ENCODE results near the gene EPHA3.
"Not testable (repeated sequence)": the region's sequence is repeated elsewhere in the genome, so short reads cannot be mapped to it uniquely, and the experiment has no call there.

EPHA3 gene

GRCh38 chr3:89332793-89333192, 225.4 kb downstream of the EPHA3 start:
- Histone ChIP-seq H3K4me3 (ENCODE audit: low read depth in 1 of 5, low read length in 5 of 5) (no peak overlapping the region), H3K9me3 (ENCODE audit: control insufficient read depth in 5 of 5, low read length in 5 of 5) (no peaks in the 10 kb centered on the region), H3K27me3 (ENCODE audit: control insufficient read depth in 5 of 5, insufficient read depth in 4 of 5, low read length in 5 of 5) (no peaks in the 10 kb centered on the region), H3K27ac (ENCODE audit: low read depth, low read length) (no peak overlapping the region), H3K9ac (ENCODE audit: low read length in 5 of 5) (no peak overlapping the region), H3K4me1 (ENCODE audit: control insufficient read depth in 5 of 5, insufficient read depth in 5 of 5, low read length in 5 of 5) (no peaks in the 10 kb centered on the region), H3K36me3 (ENCODE audit: control insufficient read depth in 5 of 5, insufficient read depth in 5 of 5, low read length in 5 of 5) (no peaks in the 10 kb centered on the region)

GRCh38 chr3:89335693-89336092, 228.3 kb downstream of the EPHA3 start:
- no peak overlapping the region for H3K27ac ChIP-seq (ENCODE audit: low read depth, low read length)
- no peaks in the 10 kb centered on the region for H3K27me3 ChIP-seq (ENCODE audit: control insufficient read depth in 5 of 5, insufficient read depth in 4 of 5, low read length in 5 of 5)
- H3K36me3 ChIP-seq (ENCODE audit: control insufficient read depth in 5 of 5, insufficient read depth in 5 of 5, low read length in 5 of 5) = no peaks in the 10 kb centered on the region
- H3K4me3 ChIP-seq (ENCODE audit: low read depth in 1 of 5, low read length in 5 of 5) = no peak overlapping the region
- no peaks in the 10 kb centered on the region for H3K9me3 ChIP-seq (ENCODE audit: control insufficient read depth in 5 of 5, low read length in 5 of 5)
- H3K9ac ChIP-seq (ENCODE audit: low read length in 5 of 5) = no peak overlapping the region
- H3K4me1 ChIP-seq (ENCODE audit: control insufficient read depth in 5 of 5, insufficient read depth in 5 of 5, low read length in 5 of 5) = peaks cover 0 to under 1% (median 0%) of the 10 kb centered on the region in 5 donors

GRCh38 chr3:89340408-89340807, 233.0 kb downstream of the EPHA3 start:
- H3K27ac ChIP-seq (ENCODE audit: low read depth, low read length) = no peak overlapping the region
- H3K9ac ChIP-seq (ENCODE audit: low read length in 5 of 5) = no peak overlapping the region
- H3K9me3 ChIP-seq (ENCODE audit: control insufficient read depth in 5 of 5, low read length in 5 of 5) = no peaks in the 10 kb centered on the region
- H3K36me3 ChIP-seq (ENCODE audit: control insufficient read depth in 5 of 5, insufficient read depth in 5 of 5, low read length in 5 of 5) = no peaks in the 10 kb centered on the region
- peaks cover 0 to 5% (median 0%) of the 10 kb centered on the region in 5 donors for H3K4me1 ChIP-seq (ENCODE audit: control insufficient read depth in 5 of 5, insufficient read depth in 5 of 5, low read length in 5 of 5)
- H3K4me3 ChIP-seq (ENCODE audit: low read depth in 1 of 5, low read length in 5 of 5) = no peak overlapping the region
- no peaks in the 10 kb centered on the region for H3K27me3 ChIP-seq (ENCODE audit: control insufficient read depth in 5 of 5, insufficient read depth in 4 of 5, low read length in 5 of 5)

- H3K36me3 ChIP-seq (ENCODE audit: control insufficient read depth in 5 of 5, insufficient read depth in 5 of 5, low read length in 5 of 5) = no peaks in the 10 kb centered on the region
- no peak overlapping the region for H3K4me3 ChIP-seq (ENCODE audit: low read depth in 1 of 5, low read length in 5 of 5)
Observed at GRCh38 chr3:89344076-89344475, 236.7 kb downstream of the EPHA3 start.

GRCh38 chr3:89350935-89351334, 243.5 kb downstream of the EPHA3 start:
- H3K27ac ChIP-seq (ENCODE audit: low read depth, low read length); H3K4me3 ChIP-seq (ENCODE audit: low read depth in 1 of 5, low read length in 5 of 5); H3K27me3 ChIP-seq (ENCODE audit: control insufficient read depth in 5 of 5, insufficient read depth in 4 of 5, low read length in 5 of 5); H3K9ac ChIP-seq (ENCODE audit: low read length in 5 of 5); H3K4me1 ChIP-seq (ENCODE audit: control insufficient read depth in 5 of 5, insufficient read depth in 5 of 5, low read length in 5 of 5); H3K36me3 ChIP-seq (ENCODE audit: control insufficient read depth in 5 of 5, insufficient read depth in 5 of 5, low read length in 5 of 5); H3K9me3 ChIP-seq (ENCODE audit: control insufficient read depth in 5 of 5, low read length in 5 of 5): not testable (repeated sequence)

More at GRCh38 chr3:89344076-89344475, 236.7 kb downstream of the EPHA3 start:
- Histone ChIP-seq H3K9me3 (ENCODE audit: control insufficient read depth in 5 of 5, low read length in 5 of 5) (no peaks in the 10 kb centered on the region), H3K9ac (ENCODE audit: low read length in 5 of 5) (no peak overlapping the region), H3K4me1 (ENCODE audit: control insufficient read depth in 5 of 5, insufficient read depth in 5 of 5, low read length in 5 of 5) (peaks cover 0 to 5% (median 0%) of the 10 kb centered on the region in 5 donors), H3K27me3 (ENCODE audit: control insufficient read depth in 5 of 5, insufficient read depth in 4 of 5, low read length in 5 of 5) (no peaks in the 10 kb centered on the region), H3K27ac (ENCODE audit: low read depth, low read length) (no peak overlapping the region)

- Histone ChIP-seq H3K9me3 (ENCODE audit: control insufficient read depth in 5 of 5, low read length in 5 of 5) (no peaks in the 10 kb centered on the region), H3K36me3 (ENCODE audit: control insufficient read depth in 5 of 5, insufficient read depth in 5 of 5, low read length in 5 of 5) (no peaks in the 10 kb centered on the region), H3K9ac (ENCODE audit: low read length in 5 of 5) (no peak overlapping the region), H3K27ac (ENCODE audit: low read depth, low read length) (no peak overlapping the region), H3K4me1 (ENCODE audit: control insufficient read depth in 5 of 5, insufficient read depth in 5 of 5, low read length in 5 of 5) (no peaks in the 10 kb centered on the region), H3K4me3 (ENCODE audit: low read depth in 1 of 5, low read length in 5 of 5) (no peak overlapping the region), H3K27me3 (ENCODE audit: control insufficient read depth in 5 of 5, insufficient read depth in 4 of 5, low read length in 5 of 5) (no peaks in the 10 kb centered on the region)
Observed at GRCh38 chr3:89353465-89353864, 246.0 kb downstream of the EPHA3 start.

GRCh38 chr3:89358281-89358680, 250.9 kb downstream of the EPHA3 start:
- H3K9me3 ChIP-seq (ENCODE audit: control insufficient read depth in 5 of 5, low read length in 5 of 5) = no peaks in the 10 kb centered on the region
- H3K27ac ChIP-seq (ENCODE audit: low read depth, low read length) = no peak overlapping the region
- H3K36me3 ChIP-seq (ENCODE audit: control insufficient read depth in 5 of 5, insufficient read depth in 5 of 5, low read length in 5 of 5) = no peaks in the 10 kb centered on the region
- H3K27me3 ChIP-seq (ENCODE audit: control insufficient read depth in 5 of 5, insufficient read depth in 4 of 5, low read length in 5 of 5) = no peaks in the 10 kb centered on the region
- no peaks in the 10 kb centered on the region for H3K4me1 ChIP-seq (ENCODE audit: control insufficient read depth in 5 of 5, insufficient read depth in 5 of 5, low read length in 5 of 5)
- no peak overlapping the region for H3K9ac ChIP-seq (ENCODE audit: low read length in 5 of 5)
- no peak overlapping the region for H3K4me3 ChIP-seq (ENCODE audit: low read depth in 1 of 5, low read length in 5 of 5)

- Histone ChIP-seq H3K4me1 (ENCODE audit: control insufficient read depth in 5 of 5, insufficient read depth in 5 of 5, low read length in 5 of 5) (no peaks in the 10 kb centered on the region), H3K4me3 (ENCODE audit: low read depth in 1 of 5, low read length in 5 of 5) (no peak overlapping the region), H3K27me3 (ENCODE audit: control insufficient read depth in 5 of 5, insufficient read depth in 4 of 5, low read length in 5 of 5) (no peaks in the 10 kb centered on the region), H3K27ac (ENCODE audit: low read depth, low read length) (no peak overlapping the region), H3K9ac (ENCODE audit: low read length in 5 of 5) (no peak overlapping the region), H3K36me3 (ENCODE audit: control insufficient read depth in 5 of 5, insufficient read depth in 5 of 5, low read length in 5 of 5) (no peaks in the 10 kb centered on the region), H3K9me3 (ENCODE audit: control insufficient read depth in 5 of 5, low read length in 5 of 5) (no peaks in the 10 kb centered on the region)
Observed at GRCh38 chr3:89360156-89360555, 252.7 kb downstream of the EPHA3 start.

- Histone ChIP-seq H3K9ac (ENCODE audit: low read length in 5 of 5) (no peak overlapping the region), H3K36me3 (ENCODE audit: control insufficient read depth in 5 of 5, insufficient read depth in 5 of 5, low read length in 5 of 5) (no peaks in the 10 kb centered on the region), H3K4me3 (ENCODE audit: low read depth in 1 of 5, low read length in 5 of 5) (no peak overlapping the region), H3K9me3 (ENCODE audit: control insufficient read depth in 5 of 5, low read length in 5 of 5) (no peaks in the 10 kb centered on the region), H3K27me3 (ENCODE audit: control insufficient read depth in 5 of 5, insufficient read depth in 4 of 5, low read length in 5 of 5) (no peaks in the 10 kb centered on the region), H3K4me1 (ENCODE audit: control insufficient read depth in 5 of 5, insufficient read depth in 5 of 5, low read length in 5 of 5) (no peaks in the 10 kb centered on the region), H3K27ac (ENCODE audit: low read depth, low read length) (no peak overlapping the region)
Observed at GRCh38 chr3:89362496-89362895, 255.1 kb downstream of the EPHA3 start.

- Histone ChIP-seq H3K27me3 (ENCODE audit: control insufficient read depth in 5 of 5, insufficient read depth in 4 of 5, low read length in 5 of 5) (no peaks in the 10 kb centered on the region), H3K4me1 (ENCODE audit: control insufficient read depth in 5 of 5, insufficient read depth in 5 of 5, low read length in 5 of 5) (no peaks in the 10 kb centered on the region), H3K27ac (ENCODE audit: low read depth, low read length) (no peak overlapping the region), H3K36me3 (ENCODE audit: control insufficient read depth in 5 of 5, insufficient read depth in 5 of 5, low read length in 5 of 5) (no peaks in the 10 kb centered on the region), H3K9me3 (ENCODE audit: control insufficient read depth in 5 of 5, low read length in 5 of 5) (no peaks in the 10 kb centered on the region), H3K4me3 (ENCODE audit: low read depth in 1 of 5, low read length in 5 of 5) (no peak overlapping the region), H3K9ac (ENCODE audit: low read length in 5 of 5) (no peak overlapping the region)
Observed at GRCh38 chr3:89363171-89363570, 255.8 kb downstream of the EPHA3 start.

- H3K27ac ChIP-seq (ENCODE audit: low read depth, low read length) = no peak overlapping the region
- no peak overlapping the region for H3K4me3 ChIP-seq (ENCODE audit: low read depth in 1 of 5, low read length in 5 of 5)
- H3K9ac ChIP-seq (ENCODE audit: low read length in 5 of 5) = no peak overlapping the region
- no peaks in the 10 kb centered on the region for H3K4me1 ChIP-seq (ENCODE audit: control insufficient read depth in 5 of 5, insufficient read depth in 5 of 5, low read length in 5 of 5)
- H3K27me3 ChIP-seq (ENCODE audit: control insufficient read depth in 5 of 5, insufficient read depth in 4 of 5, low read length in 5 of 5) = no peaks in the 10 kb centered on the region
- H3K36me3 ChIP-seq (ENCODE audit: control insufficient read depth in 5 of 5, insufficient read depth in 5 of 5, low read length in 5 of 5) = no peaks in the 10 kb centered on the region
- peaks cover 0 to 3% (median 0%) of the 10 kb centered on the region in 5 donors for H3K9me3 ChIP-seq (ENCODE audit: control insufficient read depth in 5 of 5, low read length in 5 of 5)
Observed at GRCh38 chr3:89364314-89364713, 256.9 kb downstream of the EPHA3 start.
